Muscle layer of colon (tissue), 2 donors: Measurements from ENCODE around the gene DHX15.

Experiments
- H3K27ac ChIP-seq: one replicate; pipeline ENCODE4 v1.7.0; 2013; ENCODE audit warnings: low read depth, mild to moderate bottlenecking, low read length, moderate library complexity
- H3K27me3 ChIP-seq, 2 donors: one replicate each; pipeline ENCODE4 v1.7.0; 2013; ENCODE audit warnings: low read length in 2 of 2, mild to moderate bottlenecking in 2 of 2; ENCODE audit not compliant: insufficient read depth in 2 of 2, control insufficient read depth in 1 of 2
- H3K36me3 ChIP-seq: one replicate; pipeline ENCODE4 v1.7.0; 2013; ENCODE audit warnings: mild to moderate bottlenecking, low read length; ENCODE audit not compliant: insufficient read depth
- H3K4me1 ChIP-seq: one replicate; pipeline ENCODE4 v1.7.0; 2013; ENCODE audit warnings: mild to moderate bottlenecking, low read length; ENCODE audit not compliant: insufficient read depth
- H3K4me3 ChIP-seq, 2 donors: one replicate each; pipeline ENCODE4 v1.7.0; 2013; ENCODE audit warnings: low read length in 2 of 2, low read depth in 1 of 2, mild to moderate bottlenecking in 1 of 2, moderate library complexity in 1 of 2
- H3K9ac ChIP-seq: one replicate; pipeline ENCODE4 v1.7.0; 2013; ENCODE audit warnings: low read length
- H3K9me3 ChIP-seq: one replicate; pipeline ENCODE4 v1.7.0; 2013; ENCODE audit warnings: mild to moderate bottlenecking, low read length
- donor health status: abdominal sarcoma.
- donor health status: Adenocarcinoma of cecum.

Gene DHX15

DNA sequence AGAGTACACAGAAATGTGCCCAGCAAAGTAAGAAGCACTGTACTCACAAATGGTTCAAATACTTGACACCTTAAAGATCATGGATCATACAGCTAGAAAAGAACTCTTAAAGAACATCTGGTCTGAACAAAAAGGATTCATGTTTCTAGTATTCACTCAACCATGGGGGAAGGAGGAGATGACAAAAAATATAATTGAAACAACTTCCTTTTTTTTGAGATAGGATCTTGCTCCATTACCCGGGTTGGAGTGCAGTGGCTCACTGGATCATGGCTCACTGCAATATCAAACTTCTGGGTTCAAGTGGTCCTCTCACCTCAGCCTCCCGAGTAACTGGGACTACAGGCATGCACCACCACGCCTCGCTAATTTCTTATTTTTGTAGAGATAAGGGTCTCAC, 6.0 kb downstream of the DHX15 start:
- Histone ChIP-seq H3K4me1 (peaks cover 36% of the 10 kb centered on the region), H3K27me3 (no peaks in the 10 kb centered on the region), H3K27ac (no peak overlapping the region), H3K4me3 (no peak overlapping the region), H3K9ac (no peak overlapping the region), H3K36me3 (peaks cover 26% of the 10 kb centered on the region), H3K9me3 (no peaks in the 10 kb centered on the region)

DNA sequence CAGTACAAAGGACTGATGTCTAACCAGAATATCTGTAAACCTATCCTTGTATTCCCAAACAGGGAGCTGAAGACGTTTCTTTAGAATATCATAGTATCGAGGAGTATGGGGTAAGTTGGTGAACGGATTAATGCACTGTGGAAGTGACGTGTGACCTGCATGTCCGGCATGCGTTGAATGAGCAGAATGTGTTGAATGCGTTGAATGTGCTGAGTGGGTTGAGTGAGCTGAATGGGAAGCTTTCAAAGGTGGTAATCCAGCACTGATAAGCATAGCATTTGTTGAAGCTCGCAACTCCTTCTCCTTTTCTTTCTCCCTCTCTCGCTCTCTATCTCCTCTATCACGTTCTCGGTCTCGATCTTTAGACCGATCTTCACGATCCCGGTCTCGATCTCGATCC, 8.1 kb downstream of the DHX15 start:
- peaks cover 31% of the 10 kb centered on the region for H3K36me3 ChIP-seq
- H3K27ac ChIP-seq = no peak overlapping the region
- no peak overlapping the region for H3K9ac ChIP-seq
- H3K27me3 ChIP-seq = no peaks in the 10 kb centered on the region
- no peaks in the 10 kb centered on the region for H3K9me3 ChIP-seq
- peaks cover 22% of the 10 kb centered on the region for H3K4me1 ChIP-seq
- H3K4me3 ChIP-seq = no peak overlapping the region

DNA sequence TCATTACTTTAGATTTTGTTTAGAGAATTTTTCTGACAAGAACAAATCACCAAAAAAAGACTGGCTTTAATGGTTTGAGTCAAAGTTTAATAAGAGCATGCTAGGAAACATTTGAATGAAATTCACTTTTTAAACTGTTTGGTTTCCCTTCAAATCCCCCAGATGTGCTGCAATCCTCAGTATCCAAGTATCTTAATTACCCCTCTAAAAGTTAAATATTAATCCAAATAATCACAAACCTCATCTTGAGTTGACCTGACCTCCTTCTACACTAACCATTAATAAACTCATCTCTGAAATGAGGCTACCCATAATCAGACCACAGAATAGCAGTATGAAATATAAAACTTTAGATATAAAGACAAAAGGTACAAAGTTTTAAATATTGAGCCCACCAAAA, 10.1 kb downstream of the DHX15 start:
- H3K4me1 ChIP-seq = peaks cover 28% of the 10 kb centered on the region
- H3K4me3 ChIP-seq = no peak overlapping the region
- peaks cover 37% of the 10 kb centered on the region for H3K36me3 ChIP-seq

DNA sequence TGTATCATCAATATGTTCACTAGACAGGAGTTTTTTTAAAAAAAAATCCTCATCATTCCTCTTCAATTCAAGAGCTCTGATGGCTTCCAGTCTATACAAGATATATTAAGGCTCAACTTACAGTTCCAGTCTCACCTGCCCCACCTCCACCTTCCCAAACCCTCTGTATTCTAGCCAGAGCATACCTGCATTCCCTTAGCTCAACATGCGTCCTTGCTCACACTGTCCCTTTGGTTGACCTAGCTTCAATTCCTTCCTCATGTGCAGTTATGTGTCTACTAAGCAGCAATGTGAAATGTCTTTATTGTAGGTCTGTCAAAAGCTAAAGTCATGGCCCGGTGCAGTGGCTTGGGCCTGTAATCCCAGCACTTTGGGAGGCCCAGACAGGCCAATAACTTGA, 10.8 kb downstream of the DHX15 start:
- Histone ChIP-seq H3K4me1 (peaks cover 25% of the 10 kb centered on the region), H3K27ac (no peak overlapping the region)

More for the DNA sequence above, 10.1 kb downstream of the DHX15 start:
- Histone ChIP-seq H3K27me3 (no peaks in the 10 kb centered on the region), H3K9me3 (no peaks in the 10 kb centered on the region), H3K9ac (no peak overlapping the region), H3K27ac (no peak overlapping the region)

DNA sequence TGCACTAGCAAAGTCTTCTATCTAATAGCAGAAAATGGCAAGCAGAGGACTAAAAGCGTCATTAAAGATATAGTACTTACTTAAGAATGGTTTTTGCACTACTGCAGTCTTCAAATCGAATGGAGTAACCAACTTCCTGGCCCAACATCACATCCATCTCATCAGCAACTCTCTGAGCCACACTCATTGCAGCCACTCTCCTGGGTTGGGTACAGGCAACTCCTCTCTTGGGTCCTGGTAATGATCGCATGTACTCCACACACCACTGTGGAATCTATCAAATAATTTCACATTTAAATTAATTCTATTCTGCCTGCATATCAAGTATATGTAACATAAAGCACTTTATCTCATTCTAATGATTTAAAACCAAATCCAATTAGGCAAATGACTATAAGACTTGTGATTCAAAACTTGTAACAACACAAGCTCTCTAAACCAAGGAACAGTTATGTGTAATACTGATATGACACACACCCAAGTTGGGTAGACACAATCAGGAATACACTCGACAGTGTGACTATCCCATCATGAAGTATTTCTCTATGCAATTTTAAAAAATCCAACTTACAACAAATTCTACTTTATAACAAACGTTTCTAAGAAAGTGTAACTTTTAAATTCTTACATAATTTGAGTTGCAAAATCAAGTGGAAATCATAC, 13.6 kb downstream of the DHX15 start:
- peaks cover 35% of the 10 kb centered on the region for H3K36me3 ChIP-seq

More for the DNA sequence above, 10.8 kb downstream of the DHX15 start:
- Histone ChIP-seq H3K4me3 (no peak overlapping the region), H3K9me3 (no peaks in the 10 kb centered on the region), H3K36me3 (peaks cover 37% of the 10 kb centered on the region), H3K9ac (no peak overlapping the region), H3K27me3 (no peaks in the 10 kb centered on the region)

DNA sequence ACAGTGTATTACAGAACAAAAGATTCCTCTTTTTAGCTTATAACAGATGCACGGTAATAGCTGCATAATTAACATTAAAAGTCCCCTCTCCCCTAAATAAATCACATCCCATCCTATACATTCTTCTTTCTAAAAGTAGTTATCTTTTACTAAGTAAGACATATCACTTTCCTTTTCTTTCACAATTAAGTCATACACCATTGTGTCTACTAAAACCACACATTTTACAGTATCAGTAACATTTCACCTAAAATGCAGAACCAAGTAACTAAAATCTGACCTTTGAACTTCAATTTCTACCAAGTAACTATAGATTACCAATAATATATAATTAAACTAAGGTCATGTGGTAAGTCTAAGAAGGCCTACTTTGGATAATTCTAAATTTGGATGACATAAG, 14.2 kb downstream of the DHX15 start:
- Histone ChIP-seq H3K9ac (no peak overlapping the region), H3K27ac (no peak overlapping the region), H3K4me3 (no peak overlapping the region), H3K27me3 (no peaks in the 10 kb centered on the region), H3K4me1 (peaks cover 17% of the 10 kb centered on the region), H3K9me3 (no peaks in the 10 kb centered on the region), H3K36me3 (peaks cover 32% of the 10 kb centered on the region)

More for the DNA sequence above, 13.6 kb downstream of the DHX15 start:
- Histone ChIP-seq H3K4me3 (no peak overlapping the region), H3K27me3 (no peaks in the 10 kb centered on the region), H3K27ac (no peak overlapping the region), H3K9ac (no peak overlapping the region), H3K9me3 (no peaks in the 10 kb centered on the region), H3K4me1 (peaks cover 17% of the 10 kb centered on the region)

DNA sequence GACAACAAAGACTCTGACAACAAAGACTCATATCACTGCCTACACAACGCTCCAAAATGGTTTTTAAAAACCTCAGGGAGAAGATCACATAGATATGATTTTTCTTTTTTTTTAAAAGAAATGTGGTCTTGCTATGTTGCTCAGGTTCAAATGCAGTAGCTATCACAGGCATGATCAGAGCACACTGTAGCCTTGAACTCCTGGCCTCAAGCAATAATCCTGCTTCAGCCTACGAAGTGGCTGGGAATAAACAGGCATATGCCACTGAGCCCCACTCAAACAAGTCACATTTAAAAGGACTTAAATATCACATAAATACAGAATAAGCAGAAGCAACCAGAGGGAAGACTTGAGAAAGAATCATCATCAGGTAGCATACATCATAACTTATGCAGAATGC, 14.7 kb downstream of the DHX15 start:
- Histone ChIP-seq H3K36me3 (peaks cover 27% of the 10 kb centered on the region), H3K27ac (no peak overlapping the region), H3K9me3 (no peaks in the 10 kb centered on the region), H3K4me1 (peaks cover 18% of the 10 kb centered on the region), H3K27me3 (no peaks in the 10 kb centered on the region), H3K4me3 (no peak overlapping the region), H3K9ac (no peak overlapping the region)

DNA sequence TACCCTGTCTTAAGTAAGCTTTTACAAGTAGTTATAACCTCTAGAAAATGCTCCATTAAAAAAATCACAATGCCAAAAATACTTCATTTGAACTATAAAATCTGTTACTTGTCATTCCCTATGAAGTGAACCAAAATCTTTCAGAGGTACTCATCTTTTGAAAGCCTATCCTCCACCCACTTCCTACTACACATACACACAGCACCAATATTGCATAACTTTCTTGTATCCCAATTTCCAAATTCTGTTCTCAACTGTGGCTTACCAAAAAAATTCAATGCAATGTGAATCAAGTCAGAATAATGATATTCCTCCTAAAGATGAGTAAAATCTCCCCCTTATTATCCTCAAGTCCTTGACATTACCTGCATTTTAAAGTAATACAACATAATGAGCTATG, 15.9 kb downstream of the DHX15 start:
- no peak overlapping the region for H3K9ac ChIP-seq
- peaks cover 20% of the 10 kb centered on the region for H3K36me3 ChIP-seq
- H3K9me3 ChIP-seq = no peaks in the 10 kb centered on the region
- peaks cover 24% of the 10 kb centered on the region for H3K4me1 ChIP-seq
- no peak overlapping the region for H3K4me3 ChIP-seq
- no peaks in the 10 kb centered on the region for H3K27me3 ChIP-seq
- no peak overlapping the region for H3K27ac ChIP-seq

DNA sequence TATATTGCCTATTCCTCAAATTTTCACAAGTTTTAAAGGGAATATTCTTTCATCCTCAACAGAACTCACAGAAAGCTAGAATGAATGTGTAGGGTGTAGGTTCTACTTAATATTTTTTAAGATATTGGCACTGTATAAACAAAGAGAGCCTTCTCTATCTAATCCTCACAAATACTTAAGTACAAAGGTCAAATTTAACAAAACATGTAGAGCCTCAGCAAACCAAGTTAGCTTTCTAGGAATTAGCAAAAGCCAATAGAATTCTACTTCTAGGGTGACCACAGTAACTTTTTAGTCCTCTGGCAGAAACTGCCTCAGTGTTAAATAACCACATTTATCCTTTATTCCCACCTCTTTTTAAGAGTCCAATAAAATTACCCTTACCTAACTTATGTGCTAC, 19.3 kb downstream of the DHX15 start:
- no peak overlapping the region for H3K27ac ChIP-seq
- H3K4me1 ChIP-seq = peaks cover 24% of the 10 kb centered on the region
- H3K27me3 ChIP-seq = no peaks in the 10 kb centered on the region
- no peak overlapping the region for H3K4me3 ChIP-seq
- H3K36me3 ChIP-seq = peaks cover 18% of the 10 kb centered on the region
- H3K9ac ChIP-seq = no peak overlapping the region
- H3K9me3 ChIP-seq = no peaks in the 10 kb centered on the region

DNA sequence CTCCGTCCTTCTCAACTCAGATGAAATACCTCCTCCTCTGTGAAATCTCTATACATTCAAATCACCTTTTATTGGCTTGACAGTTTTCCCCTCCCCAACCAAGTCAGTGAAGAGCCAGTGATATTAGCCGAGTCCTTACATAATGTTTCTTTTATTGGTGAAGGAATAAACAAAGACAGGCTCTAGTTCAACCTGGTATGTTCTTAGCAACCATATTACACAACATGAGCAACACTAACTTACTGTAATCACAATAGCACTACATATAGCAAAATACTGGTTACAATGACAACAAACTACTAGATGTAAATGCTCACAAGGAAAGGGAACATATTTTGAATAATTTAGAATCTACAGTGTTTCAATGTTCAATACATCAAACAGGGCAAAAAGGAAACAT, 19.9 kb downstream of the DHX15 start:
- H3K36me3 ChIP-seq = peaks cover 13% of the 10 kb centered on the region
- no peak overlapping the region for H3K4me3 ChIP-seq
- peaks cover 22% of the 10 kb centered on the region for H3K4me1 ChIP-seq
- H3K27me3 ChIP-seq = no peaks in the 10 kb centered on the region
- H3K9me3 ChIP-seq = no peaks in the 10 kb centered on the region
- no peak overlapping the region for H3K27ac ChIP-seq
- no peak overlapping the region for H3K9ac ChIP-seq

DNA sequence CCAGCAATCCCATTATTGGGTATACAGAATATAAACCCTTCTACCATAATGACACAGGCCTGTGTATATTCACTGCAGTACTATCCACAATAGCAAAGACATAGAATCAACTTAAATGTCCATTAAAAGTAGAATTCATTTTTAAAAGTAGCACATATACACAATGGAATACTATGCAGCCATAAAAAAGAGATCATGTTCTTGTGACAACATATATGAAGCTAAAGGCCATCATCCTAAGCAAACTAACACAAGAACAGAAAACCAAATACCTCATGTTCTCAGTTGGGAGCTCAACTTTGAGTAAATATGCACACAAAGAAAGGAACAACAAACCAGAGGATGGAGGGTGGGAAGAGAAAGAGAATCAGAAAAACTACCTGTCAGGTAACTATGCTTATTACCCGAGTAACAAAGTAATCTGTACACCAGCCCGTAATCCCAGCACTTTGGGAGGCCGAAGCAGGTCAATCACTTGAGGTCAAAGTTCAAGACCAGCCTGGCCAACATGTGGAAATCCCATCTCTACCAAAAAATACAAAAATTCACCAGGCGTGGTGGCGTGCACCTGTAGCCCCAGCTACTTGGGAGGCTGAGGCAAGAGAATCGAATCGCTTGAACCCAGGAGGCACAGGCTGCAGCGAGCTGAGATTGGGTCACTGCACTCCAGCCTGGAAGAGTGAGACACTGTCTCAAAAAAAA, 22.8 kb downstream of the DHX15 start:
- Histone ChIP-seq H3K9ac (no peak overlapping the region), H3K4me3 (no peak overlapping the region)

More for the DNA sequence above, 22.8 kb downstream of the DHX15 start:
- H3K36me3 ChIP-seq = peaks cover 13% of the 10 kb centered on the region
- H3K4me1 ChIP-seq = peaks cover 42% of the 10 kb centered on the region
- no peak overlapping the region for H3K27ac ChIP-seq
- no peaks in the 10 kb centered on the region for H3K9me3 ChIP-seq
- H3K27me3 ChIP-seq = no peaks in the 10 kb centered on the region
